DND-41 (cell line): ENCODE results near the gene KAZN.

Source experiments
- ATAC-seq: fragments of 200-7000 bp; cut with Tn5 transposase; 3 replicates; pipeline ENCODE4 v1.9.1; 2021; ENCODE audit warnings: low read depth; ENCODE audit not compliant: insufficient read depth
- DNase-seq: peaks from one replicate; pipeline ENCODE4 v3.0.0-alpha.2; 2020
- H2AFZ ChIP-seq: 2 replicates; pipeline ENCODE4 v1.6.0; 2012; ENCODE audit warnings: low read depth, low read length
- H3K27ac ChIP-seq: 2 replicates; pipeline ENCODE4 v1.5.1; 2012; ENCODE audit warnings: low read length, inconsistent platforms
- H3K27me3 ChIP-seq: fragments of 200-600 bp; sonication (generic); 2 replicates; pipeline ENCODE4 v1.6.0; 2012; ENCODE audit warnings: low read length, mild to moderate bottlenecking, inconsistent platforms; ENCODE audit not compliant: insufficient read depth, poor library complexity
- H3K36me3 ChIP-seq: 2 replicates; pipeline ENCODE4 v1.5.1; 2012; ENCODE audit warnings: low read length, inconsistent platforms; ENCODE audit not compliant: insufficient read depth
- H3K4me1 ChIP-seq: 2 replicates; pipeline ENCODE4 v1.5.1; 2012; ENCODE audit warnings: mild to moderate bottlenecking, low read length; ENCODE audit not compliant: insufficient read depth
- H3K4me2 ChIP-seq: 2 replicates; pipeline ENCODE4 v1.6.0; 2012; ENCODE audit warnings: mild to moderate bottlenecking, moderate library complexity, low read length, inconsistent platforms; ENCODE audit not compliant: insufficient read depth
- H3K4me3 ChIP-seq, 2 experiments: fragments of 200-600 bp in 1 of 2; shearing (Covaris generic) in 1 of 2; 2 replicates each; pipeline ENCODE4 v1.5.1; 2012 to 2016; ENCODE audit warnings: inconsistent platforms in 2 of 2, low read length in 2 of 2, mild to moderate bottlenecking in 2 of 2, low read depth in 1 of 2, moderate library complexity in 1 of 2
- H3K79me2 ChIP-seq: 2 replicates; pipeline ENCODE4 v1.6.0; 2012; ENCODE audit warnings: low read length, inconsistent platforms; ENCODE audit not compliant: insufficient read depth
- H3K9ac ChIP-seq: 2 replicates; pipeline ENCODE4 v1.6.0; 2012; ENCODE audit warnings: low read depth, mild to moderate bottlenecking, inconsistent platforms, low read length, moderate library complexity
- H3K9me3 ChIP-seq: 2 replicates; pipeline ENCODE4 v1.5.1; 2012; ENCODE audit warnings: low read length, moderate library complexity, mild to moderate bottlenecking, inconsistent platforms; ENCODE audit not compliant: insufficient read depth, severe bottlenecking
- H4K20me1 ChIP-seq: 2 replicates; pipeline ENCODE4 v1.6.0; 2012; ENCODE audit warnings: low read length; ENCODE audit not compliant: insufficient read depth
- EZH2 ChIP-seq: IDR thresholded peaks from 3 replicates; pipeline ENCODE4 v1.6.1; 2012; ENCODE audit warnings: borderline replicate concordance, low read depth, mild to moderate bottlenecking, moderate library complexity, low read length, inconsistent platforms; ENCODE audit not compliant: severe bottlenecking
- TF ChIP-seq, protein P1 (sequence below): IDR thresholded peaks from 2 replicates; pipeline ENCODE4 v1.5.1; 2012; ENCODE audit warnings: borderline replicate concordance, low read length, moderate library complexity, mild to moderate bottlenecking; ENCODE audit not compliant: poor library complexity, severe bottlenecking; ENCODE audit errors: extremely low read depth

Gene KAZN

GRCh38 chr1:15104768-15105167, 506.3 kb downstream of the KAZN start:
- no peaks in the 10 kb centered on the region for H3K36me3 ChIP-seq

GRCh38 chr1:15106608-15107007, 508.1 kb downstream of the KAZN start:
- ATAC-seq = no peak
- TF ChIP-seq, protein P1, sequence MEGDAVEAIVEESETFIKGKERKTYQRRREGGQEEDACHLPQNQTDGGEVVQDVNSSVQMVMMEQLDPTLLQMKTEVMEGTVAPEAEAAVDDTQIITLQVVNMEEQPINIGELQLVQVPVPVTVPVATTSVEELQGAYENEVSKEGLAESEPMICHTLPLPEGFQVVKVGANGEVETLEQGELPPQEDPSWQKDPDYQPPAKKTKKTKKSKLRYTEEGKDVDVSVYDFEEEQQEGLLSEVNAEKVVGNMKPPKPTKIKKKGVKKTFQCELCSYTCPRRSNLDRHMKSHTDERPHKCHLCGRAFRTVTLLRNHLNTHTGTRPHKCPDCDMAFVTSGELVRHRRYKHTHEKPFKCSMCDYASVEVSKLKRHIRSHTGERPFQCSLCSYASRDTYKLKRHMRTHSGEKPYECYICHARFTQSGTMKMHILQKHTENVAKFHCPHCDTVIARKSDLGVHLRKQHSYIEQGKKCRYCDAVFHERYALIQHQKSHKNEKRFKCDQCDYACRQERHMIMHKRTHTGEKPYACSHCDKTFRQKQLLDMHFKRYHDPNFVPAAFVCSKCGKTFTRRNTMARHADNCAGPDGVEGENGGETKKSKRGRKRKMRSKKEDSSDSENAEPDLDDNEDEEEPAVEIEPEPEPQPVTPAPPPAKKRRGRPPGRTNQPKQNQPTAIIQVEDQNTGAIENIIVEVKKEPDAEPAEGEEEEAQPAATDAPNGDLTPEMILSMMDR = no peak
- no peak for TF ChIP-seq EZH2
- no peaks in the 10 kb centered on the region for H3K36me3 ChIP-seq

More at GRCh38 chr1:15104768-15105167, 506.3 kb downstream of the KAZN start:
- H2AFZ ChIP-seq = no peak overlapping the region
- no peaks in the 10 kb centered on the region for H3K79me2 ChIP-seq
- no peak for ATAC-seq
- H3K4me3 ChIP-seq = no peak overlapping the region
- no peaks in the 10 kb centered on the region for H3K9me3 ChIP-seq
- no peaks in the 10 kb centered on the region for H3K27me3 ChIP-seq
- TF ChIP-seq, protein P1 = no peak
- TF ChIP-seq EZH2 = no peak
- H3K9ac ChIP-seq = no peak overlapping the region
- H3K4me2 ChIP-seq = no peak overlapping the region
- H4K20me1 ChIP-seq = 0 out of 2 replicates have a peak, but pooled peaks cover 4% of the 10 kb centered on the region
- DNase-seq = no peak
- H3K4me1 ChIP-seq = peaks cover 4% of the 10 kb centered on the region
- no peak overlapping the region for H3K27ac ChIP-seq

DNA sequence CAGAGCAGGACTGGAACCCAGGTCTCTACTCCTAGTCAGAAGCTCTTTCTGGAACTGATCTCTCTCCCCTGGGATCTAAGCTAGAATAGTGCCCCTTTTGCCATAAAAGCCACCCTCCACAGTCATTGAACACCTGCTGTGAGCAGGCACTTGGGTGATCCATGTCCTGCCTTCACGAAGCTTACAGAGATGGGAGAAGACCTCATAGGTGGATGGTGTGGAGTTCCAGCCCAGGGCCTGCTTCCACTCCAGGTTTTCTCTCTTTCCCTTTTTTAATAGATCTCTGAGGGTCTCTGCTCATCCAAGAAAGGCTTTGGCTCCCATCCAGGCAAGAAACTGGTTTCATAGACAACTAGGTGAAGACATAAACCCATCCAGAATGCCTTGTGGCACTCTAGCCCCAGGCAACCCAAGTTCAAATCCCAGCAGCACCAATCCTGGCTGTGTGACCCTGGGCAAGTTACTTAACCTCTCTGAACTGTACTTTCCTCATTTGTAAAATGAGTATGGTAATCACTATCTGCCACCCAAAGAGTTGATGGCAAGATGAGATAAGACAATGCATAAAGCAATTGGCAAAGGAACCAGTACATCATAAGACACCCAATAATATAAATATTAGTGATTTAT, 508.7 kb downstream of the KAZN start:
- Histone ChIP-seq H3K27me3 (no peaks in the 10 kb centered on the region), H3K4me1 (no peaks in the 10 kb centered on the region), H4K20me1 (no peaks in the 10 kb centered on the region), H3K4me2 (no peak overlapping the region), H3K79me2 (no peaks in the 10 kb centered on the region), H3K9ac (no peak overlapping the region), H2AFZ (no peak overlapping the region), H3K9me3 (no peaks in the 10 kb centered on the region), H3K27ac (no peak overlapping the region), H3K4me3 (no peak overlapping the region), H3K36me3 (no peaks in the 10 kb centered on the region)
- DNase-seq (no peak), ATAC-seq (no peak)
- TF ChIP-seq, protein P1 = no peak
- no peak for TF ChIP-seq EZH2

More at GRCh38 chr1:15106608-15107007, 508.1 kb downstream of the KAZN start:
- no peaks in the 10 kb centered on the region for H4K20me1 ChIP-seq
- H3K4me2 ChIP-seq = no peak overlapping the region
- H3K27ac ChIP-seq = no peak overlapping the region
- no peaks in the 10 kb centered on the region for H3K4me1 ChIP-seq
- H3K27me3 ChIP-seq = no peaks in the 10 kb centered on the region
- H3K4me3 ChIP-seq = no peak overlapping the region
- no peaks in the 10 kb centered on the region for H3K79me2 ChIP-seq
- H3K9ac ChIP-seq = no peak overlapping the region
- no peak overlapping the region for H2AFZ ChIP-seq
- no peak for DNase-seq
- H3K9me3 ChIP-seq = no peaks in the 10 kb centered on the region
